ENCODE data around the gene ATP1A4.

GRCh38 chr1:160157174-160157573 is 5.8 kb downstream of the ATP1A4 start:
- TF ChIP-seq POLR2AphosphoS5 (IDR thresholded peaks at IDR 0.05; ENCODE audit: low read depth, low read length) (no peak), POLR2A (IDR thresholded peaks at IDR 0.05; ENCODE audit: low read depth, low read length) (no peak)

All from GM12892 (cell line).